Hematopoietic multipotent progenitor cell treated with erythropoietin and hydrocortisone succinate and interleukin-3 and kit ligand, for 4 days (in vitro differentiated cells): ENCODE measurements around the gene RPS6KL1.
A peak's percentile ranks its signal among the peaks of the same experiment; 100 is the strongest.

ENCODE experiments used
- DNase-seq: peaks from one replicate; pipeline ENCODE4 v3.0.0-alpha.2; 2015

RPS6KL1 gene

DNA sequence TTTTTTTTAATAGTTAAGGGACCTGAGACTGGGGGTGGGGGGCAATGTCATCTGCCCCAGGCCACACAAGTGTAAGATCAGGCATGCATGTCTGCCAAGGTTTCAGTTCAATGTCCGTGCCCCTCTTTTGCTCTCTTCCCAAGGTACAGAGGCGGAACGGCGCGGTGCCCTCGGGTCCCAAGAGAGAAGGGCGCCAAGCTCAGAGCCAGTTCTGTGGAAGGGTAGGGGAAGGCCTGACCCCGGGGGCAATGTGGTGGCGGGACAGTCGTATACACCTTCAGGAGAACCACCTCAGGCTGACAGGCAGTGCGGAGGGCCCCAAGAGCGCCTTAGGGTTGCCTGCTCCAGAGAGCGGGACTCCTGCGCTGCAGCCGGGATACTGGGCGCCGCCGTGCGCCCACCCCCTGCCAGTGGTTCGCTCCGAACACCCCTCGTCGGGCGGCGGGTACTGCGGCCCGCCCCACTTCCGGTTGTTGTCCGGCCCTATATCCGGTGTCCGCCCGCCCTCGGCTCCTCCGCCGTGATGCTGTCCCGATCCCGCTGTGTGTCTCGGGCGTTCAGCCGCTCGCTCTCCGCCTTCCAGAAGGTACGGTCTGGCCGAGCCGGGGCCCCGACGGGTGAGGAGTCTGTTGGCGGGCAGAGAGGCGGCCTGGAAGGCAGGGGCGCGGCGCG, 41.5 kb downstream of the RPS6KL1 start, which contains the start of gene DLST:
Gene DLST, plus strand, starts transcription at position 486 of the 672 bp plus-strand sequence. Its CDS starts 38 bp downstream, at position 524.
- DNase-seq: peak; percentile 94

DNA sequence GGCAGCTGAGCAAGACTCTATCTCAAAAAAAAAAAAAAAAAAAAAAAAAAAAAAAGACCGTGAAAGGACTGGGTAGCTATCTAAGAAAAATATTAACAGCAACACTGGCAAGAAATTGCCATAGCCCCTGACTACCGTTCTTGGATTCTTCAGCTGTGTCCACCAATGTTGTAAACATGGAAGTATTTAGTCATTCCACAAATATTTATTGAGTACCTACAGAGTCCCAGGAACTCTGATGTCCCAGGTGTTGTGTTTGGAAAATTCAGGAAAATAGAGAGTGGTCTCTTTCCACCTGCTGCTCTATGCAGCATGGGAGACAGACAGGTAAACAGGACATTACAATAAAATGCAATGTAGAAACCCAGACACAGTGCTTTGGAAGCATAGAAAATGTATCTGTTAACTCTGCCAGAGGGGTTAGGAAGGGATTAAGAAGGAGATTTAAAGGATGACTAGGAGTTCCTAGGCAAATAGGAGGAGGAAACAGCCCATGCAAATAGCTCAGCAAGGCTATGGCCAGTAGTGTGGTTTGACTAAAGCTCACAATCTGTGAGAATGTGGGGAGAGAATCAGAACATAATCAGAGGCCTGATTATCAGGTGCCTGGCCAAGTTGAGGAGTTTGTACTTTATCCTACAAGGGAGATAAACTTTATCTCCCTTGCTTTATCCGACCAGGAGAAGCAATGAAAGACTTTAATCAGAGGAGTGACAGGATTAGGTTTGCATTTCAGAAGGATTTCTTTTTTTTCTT, 43.5 kb downstream of the RPS6KL1 start:
- DNase-seq: no peak

DNA sequence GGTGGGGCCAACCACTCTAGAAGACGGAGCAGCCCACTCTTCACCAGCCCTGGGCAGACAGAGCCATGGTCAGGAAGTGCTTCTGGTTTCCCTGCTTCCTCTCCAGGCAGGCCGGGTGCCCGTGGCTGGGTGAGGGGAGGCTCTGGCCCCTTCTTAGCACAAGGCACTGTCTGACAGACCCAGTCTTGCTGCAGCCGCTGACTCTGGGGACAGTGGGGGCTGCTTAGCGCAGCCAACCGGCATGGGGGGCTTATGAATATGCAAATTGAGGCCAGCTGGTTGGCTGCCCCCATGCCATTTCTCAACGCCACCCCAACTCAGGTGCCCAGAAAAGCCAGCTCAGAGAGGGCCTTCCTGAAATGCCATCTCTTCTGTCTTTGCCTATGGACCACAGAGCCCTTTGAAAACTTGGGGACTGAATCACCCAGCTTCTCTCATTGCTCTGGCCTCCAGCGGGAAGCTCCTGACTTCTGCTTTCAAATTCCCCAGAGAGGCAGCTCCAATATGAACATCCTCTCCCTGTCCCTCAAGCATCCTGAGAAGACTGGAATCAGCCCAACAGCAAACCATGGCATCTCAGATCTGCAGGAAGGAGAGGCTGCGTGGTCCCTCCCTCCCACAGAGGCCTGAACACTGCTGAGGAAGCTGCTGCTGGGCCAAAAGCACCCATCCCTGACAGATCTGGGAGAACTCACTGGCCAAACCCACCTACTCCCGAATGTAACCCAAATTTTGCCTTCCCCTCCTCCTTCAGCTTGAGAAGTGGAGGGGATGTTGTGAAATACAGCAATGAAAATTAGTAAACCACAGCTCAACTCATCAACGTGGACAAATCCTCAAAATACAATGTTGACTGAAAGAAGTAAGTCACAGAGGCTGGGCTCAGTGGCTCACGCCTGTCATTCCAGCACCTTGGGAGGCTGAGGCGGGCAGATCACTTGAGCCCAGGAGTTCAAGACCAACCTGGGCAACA, 46.8 kb downstream of the RPS6KL1 start, which contains the start of gene PROX2:
Gene PROX2, minus strand, starts transcription at position 205 of the 973 bp plus-strand sequence. CDS start 12,311 bp downstream, outside the sequence.
- DNase-seq: peak; percentile 77

DNA sequence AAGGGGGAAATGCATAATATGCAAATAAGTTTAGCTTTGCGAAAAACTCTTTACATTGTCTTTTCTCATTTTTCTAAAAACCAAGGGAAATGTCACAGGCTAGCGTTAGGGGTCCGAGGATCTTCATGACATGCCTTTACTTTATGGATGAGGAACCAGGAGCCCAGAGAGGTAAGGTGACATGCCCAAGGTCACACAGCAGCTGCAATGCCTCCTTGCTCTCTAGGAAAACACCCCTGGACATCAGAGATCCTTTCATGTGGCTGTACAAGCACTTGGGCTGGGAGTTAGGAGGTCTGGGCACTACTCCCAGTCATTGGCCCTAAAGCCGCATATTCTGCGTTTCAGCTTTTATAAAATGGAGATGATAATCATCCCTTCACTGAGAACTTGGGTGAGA, 47.9 kb downstream of the RPS6KL1 start:
- no peak for DNase-seq

DNA sequence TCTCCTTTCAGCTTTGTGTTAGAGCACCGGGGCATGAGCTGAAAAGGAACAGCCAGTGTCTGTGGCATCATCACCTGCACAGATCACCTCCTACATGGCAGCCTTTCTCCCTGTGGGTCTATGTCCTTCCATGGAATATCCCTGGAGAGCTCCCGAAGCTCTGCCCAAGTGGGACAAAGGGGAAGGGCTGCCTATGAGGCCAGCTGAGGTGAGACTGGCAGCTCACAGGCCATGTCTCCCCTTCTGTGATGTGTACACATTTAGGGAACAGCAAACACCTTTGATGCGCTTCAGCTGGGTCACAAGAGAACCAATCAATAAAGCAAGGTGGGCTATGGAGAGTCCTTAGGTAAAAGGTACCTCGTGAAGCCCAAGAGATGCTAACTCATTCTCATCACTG, 51.2 kb downstream of the RPS6KL1 start:
- DNase-seq: no peak

DNA sequence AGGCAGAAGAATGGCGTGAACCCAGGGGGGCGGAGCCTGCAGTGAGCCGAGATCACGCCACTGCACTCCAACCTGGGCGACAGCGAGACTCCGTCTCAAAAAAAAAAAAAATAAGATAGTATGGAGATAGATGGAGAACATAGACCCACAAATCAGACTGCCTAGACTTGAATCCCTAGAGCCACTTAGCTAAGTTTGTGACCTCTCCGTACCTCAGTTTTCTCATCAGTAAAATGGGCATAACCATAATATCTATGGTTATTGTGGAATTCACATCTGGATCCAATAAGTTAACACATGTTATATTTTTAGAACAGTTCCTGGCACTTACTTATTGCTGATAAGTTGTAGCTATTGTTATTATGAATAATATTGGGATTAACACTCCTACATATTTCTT, 54.3 kb downstream of the RPS6KL1 start:
- no peak for DNase-seq

DNA sequence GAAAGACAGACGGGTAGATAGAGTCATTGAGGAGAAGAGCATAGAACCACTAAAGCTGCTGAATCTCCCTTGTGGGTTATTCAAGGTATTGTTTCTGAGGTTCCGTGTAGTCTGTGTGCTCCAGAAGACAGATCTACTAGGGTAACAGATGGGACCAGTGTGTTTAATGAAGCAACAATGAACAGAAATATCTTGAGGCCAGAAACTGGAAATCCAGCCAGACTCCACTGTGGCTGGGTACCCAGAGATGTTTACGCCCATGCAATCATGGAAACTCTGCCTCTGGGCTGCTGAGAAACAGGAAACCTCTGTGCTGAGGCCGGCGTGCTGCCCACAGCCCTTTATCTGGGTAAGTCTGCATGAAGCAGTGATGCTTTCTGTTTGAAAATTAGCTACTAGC, 55.4 kb downstream of the RPS6KL1 start:
- peak; percentile 87 for DNase-seq

DNA sequence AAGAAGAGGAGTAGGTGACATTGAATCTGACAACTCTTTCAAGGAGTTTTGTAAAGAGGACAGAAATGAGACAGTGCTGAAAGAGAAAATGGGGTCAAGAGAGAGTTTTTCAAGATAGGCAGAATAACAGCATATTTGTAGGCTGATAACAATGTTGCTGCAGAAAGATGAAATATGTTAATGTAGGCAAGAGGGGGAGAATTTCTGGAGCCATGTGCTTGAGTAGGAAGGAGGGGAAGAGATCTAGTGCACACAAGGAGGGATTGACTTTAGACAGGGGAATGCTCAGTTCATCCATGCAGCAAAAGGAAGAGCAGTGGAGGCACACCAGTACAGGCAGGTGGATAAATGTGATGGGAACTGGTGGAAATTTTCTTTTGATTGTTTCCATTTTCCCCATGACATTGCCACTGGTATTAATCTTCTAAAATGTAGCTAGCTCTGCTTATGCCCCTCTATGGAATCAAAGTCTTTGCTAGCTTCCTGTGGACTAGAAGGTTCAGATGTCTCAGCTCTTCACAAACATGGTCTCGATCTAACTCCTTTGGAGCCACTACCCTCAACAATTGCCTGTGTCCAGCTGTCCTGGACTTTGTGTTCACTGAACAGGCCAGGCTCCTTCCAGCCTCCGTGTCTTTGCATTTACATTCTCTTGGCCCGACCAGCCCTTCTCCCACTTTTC, 56.2 kb downstream of the RPS6KL1 start:
- DNase-seq: no peak

DNA sequence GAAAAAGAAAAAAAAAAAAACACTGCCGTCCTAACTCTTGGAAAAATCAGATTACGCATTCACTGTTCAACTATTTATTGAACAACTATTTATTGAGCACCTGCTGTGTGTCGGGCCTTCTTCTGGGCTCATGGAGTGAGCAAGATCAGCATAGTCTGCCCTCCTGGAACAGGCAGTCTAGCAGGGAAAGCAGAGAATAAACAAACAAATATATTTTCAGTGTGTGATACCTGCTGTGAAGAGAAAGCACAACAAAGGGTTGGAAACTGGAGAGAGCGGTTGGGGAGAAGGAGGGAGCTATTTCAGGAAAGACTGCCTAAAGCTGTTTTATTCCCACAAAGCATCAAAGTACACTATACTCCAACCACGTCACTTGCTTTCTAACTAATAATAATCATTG, 57.9 kb downstream of the RPS6KL1 start:
- no peak for DNase-seq

DNA sequence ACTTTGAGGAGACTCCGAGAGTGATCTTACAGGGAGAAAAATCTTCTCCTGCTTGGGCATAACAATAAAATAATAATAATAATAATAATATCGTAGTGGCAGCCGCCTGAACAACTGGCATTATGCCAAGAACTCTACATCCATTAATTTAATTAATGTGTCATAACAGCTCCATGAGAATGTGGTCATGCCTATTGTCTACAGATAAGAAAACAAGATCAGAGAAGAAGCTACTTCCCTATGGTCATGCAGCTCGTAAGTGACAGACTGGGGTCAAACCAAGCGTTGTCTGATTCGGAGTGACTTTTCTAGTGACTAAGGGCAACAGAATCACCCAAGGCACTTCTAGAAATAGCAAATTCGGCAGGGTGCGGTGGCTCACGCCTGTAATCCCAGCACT, 58.9 kb downstream of the RPS6KL1 start:
- DNase-seq: peak; percentile 84

DNA sequence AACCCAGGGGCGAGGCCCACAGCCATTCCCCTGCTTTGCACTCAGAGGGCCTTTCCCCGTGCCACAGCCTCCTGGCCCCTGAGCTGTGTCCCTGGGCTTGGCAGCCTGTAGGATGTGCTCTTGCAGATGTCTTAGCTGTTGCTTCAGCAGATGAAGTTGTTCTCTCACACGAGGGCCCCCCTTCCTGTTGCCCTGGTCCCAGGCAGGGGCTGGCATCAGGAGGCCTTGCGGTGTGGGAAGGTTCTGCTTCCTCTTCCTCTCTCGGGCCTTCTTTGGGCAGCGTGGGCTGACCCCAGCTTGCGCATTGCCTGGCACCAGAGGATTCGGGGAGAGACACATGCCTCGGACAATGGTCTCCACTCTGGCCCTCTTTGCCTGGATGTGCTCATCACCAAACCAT, 59.8 kb downstream of the RPS6KL1 start:
- DNase-seq: peak; percentile 74

DNA sequence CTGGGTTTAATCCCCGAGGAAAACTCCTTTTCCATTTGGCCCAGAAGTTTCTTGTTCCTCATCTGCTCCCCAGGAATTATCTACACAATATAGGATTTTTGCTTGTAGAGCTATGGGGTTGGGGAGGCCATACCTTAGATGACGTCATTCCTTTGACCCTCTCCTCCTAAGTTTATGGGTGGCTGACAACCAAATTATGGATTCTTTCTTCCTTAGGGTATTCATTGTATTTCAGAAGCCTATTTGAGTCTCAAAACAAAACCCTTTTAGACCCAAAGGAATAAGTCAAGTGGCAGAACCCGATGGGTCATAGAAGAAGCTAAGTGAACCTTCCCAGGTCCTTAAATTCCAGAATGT, 61.3 kb downstream of the RPS6KL1 start:
- DNase-seq: no peak

DNA sequence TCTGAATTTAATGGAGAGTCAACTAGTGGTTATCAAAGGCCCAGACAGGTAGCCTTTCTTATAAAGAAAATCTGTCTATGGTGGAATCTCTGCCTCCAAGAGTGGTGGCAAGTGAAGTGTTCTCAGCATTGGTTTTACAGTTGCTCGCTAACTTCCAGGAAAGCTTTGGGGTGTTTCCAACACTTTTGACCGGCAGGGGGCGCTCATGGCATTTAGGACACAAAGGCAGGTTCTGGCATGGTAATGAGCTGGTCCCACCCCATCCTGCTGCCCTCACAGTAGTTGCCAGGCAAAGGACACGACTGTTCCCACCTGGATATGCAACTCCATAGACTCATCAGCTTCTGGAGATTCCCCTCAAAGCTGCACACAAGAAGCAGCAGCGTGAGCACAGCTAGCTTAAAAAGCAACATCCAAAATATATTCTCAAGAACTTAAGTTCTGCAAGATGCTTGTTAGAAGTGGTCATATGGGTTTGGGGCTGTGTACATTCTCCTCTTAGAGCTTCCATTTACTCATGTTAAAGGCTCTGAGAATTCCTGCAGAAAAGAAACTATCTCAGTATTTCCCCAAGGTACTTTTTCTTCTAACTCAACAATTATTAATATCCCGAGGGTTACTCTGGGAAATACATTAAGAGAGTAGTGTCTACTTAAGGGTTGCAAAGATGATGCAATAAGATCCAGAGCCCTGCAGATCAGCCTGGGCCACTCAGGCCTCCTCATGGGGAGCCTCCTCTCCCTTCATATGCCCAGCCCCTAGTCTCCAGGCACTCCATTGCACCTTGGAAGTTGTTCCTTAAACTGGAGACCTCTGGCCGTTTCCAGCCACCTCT, 61.9 kb downstream of the RPS6KL1 start:
- DNase-seq: peak; percentile 94

DNA sequence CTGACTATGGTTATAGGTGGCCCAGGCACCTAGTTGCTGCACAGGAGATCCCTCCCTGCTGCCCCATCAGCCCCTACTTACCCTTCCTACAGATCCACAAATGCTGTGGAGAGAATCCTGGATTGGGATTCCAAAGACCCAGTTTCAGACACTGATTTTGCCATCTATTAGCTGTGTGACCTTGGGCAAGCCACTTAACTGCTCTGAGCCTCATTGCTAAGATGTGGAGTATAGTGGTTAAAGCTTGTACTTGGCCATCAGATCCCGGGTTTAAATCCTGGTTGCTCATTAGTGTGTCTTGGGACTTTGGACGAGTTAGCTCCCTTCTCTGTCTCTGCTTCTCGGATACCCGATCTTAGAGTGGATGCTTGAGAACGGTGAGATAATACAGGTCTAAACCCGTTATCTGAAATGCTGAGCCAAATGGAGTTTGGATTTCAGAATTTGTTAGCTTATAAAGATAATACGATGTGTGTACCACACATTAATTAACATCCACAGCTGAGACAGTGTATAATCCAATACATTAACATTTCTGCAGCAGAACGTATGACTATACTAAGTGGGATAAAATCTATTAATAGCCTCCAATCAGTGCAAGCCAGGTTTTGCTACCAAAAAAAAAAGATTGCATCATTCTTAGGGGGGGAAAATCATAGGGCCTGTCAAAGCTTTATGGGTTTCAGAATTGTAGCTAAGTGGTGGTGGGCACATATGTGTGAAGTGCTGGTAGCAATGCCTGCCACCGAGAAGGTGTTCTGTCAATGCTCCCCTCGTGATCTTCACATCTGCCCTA, 63.1 kb downstream of the RPS6KL1 start:
- no peak for DNase-seq

DNA sequence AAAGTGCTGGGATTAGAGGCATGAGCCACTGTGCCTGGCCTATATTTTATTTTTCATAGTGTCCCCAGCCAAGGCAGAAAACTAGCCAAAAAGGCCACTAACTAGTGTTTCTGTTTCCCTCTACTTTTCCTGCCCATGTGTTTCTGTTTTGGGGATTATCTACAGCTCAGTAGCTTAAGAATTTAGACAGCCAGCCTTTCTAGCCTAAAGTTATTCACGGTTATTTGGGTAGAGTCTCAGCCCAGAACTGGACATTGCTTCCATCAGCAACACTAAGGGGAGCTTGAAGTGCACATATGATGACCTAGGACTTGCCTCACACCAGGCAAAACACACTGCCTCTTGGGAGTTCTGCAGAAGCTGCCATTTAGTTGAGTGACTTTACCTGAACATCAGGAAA, 65.0 kb downstream of the RPS6KL1 start:
- DNase-seq: no peak

DNA sequence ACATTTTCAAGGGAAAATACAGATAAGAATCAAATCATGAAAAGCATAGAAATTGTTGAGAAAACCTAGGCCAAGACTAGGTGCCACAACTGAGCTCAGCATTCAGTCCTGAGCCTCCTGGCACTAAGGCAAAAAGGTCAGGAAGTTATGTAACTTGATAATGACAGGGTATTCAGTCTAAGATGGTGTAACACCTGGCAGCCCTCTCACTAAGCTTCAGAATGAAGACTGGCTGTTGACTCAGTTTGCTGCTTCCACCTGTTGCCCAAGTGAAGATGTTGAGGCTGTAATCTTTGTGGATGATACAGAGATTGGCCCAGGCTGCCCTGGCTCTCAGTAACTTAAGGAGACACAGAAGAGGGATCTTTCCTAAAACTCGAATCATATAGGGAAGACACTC, 66.7 kb downstream of the RPS6KL1 start:
- DNase-seq: no peak

DNA sequence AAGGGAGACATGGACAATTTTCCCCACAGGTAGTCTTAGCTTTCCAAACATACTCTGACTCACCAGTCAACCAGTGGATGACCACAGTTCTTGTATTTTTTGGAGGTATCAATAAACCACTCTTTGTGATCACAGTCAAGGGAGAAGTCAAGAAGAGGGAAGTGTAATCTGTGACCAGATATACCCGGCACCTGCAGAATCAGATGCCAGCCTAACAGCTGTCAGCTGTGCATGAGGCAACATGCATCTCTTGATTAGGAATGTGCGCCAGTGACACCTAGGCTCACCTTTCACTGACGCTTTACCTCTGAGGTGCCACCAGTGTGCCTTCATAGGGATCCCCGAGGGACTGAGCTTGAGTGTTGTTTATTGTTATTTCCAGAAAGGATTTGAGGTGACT, 67.1 kb downstream of the RPS6KL1 start:
- DNase-seq: no peak

DNA sequence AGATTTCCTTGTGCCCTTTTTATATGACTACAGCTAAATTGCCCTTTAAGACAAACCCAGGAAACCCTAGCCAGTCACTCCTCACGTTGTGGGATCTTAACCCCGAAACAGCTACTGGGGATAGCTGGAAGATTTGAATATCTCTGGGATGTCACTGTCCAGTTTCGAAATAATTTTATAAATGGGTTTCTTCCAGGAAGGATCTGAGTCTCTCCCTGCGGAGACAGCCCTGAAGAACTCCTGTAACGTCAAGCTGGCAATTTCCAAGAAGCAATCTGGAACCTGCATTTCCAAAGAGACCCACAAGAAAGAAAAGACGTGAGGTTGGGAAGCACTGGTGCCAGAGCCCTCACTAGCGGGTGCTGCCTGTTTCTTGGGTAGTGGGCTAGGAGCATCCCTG, 68.0 kb downstream of the RPS6KL1 start:
- DNase-seq: no peak
